Dermis blood vessel endothelial cell (primary cell): ENCODE data around the gene MAML1. TPM values are rescaled to one million over a fixed set of nuclear protein-coding genes. Genes with fewer than 3 reads are reported as not detected.
"Not testable (repeated sequence)": the region's sequence is repeated elsewhere in the genome, so short reads cannot be mapped to it uniquely, and the experiment has no call there.

Experiments used
- DNase-seq: peaks from one replicate; pipeline ENCODE4 v3.0.0; 2010
- total RNA-seq: library from RNA; depleted of rRNA; stranded (reverse); fragments of >200 nt; gene quantifications from 2 replicates; pipeline ENCODE4 v1.2.3, GENCODE V29; 2014

MAML1 gene
- total RNA-seq, 1 donor from 2014 or later: 9.2 TPM

DNA sequence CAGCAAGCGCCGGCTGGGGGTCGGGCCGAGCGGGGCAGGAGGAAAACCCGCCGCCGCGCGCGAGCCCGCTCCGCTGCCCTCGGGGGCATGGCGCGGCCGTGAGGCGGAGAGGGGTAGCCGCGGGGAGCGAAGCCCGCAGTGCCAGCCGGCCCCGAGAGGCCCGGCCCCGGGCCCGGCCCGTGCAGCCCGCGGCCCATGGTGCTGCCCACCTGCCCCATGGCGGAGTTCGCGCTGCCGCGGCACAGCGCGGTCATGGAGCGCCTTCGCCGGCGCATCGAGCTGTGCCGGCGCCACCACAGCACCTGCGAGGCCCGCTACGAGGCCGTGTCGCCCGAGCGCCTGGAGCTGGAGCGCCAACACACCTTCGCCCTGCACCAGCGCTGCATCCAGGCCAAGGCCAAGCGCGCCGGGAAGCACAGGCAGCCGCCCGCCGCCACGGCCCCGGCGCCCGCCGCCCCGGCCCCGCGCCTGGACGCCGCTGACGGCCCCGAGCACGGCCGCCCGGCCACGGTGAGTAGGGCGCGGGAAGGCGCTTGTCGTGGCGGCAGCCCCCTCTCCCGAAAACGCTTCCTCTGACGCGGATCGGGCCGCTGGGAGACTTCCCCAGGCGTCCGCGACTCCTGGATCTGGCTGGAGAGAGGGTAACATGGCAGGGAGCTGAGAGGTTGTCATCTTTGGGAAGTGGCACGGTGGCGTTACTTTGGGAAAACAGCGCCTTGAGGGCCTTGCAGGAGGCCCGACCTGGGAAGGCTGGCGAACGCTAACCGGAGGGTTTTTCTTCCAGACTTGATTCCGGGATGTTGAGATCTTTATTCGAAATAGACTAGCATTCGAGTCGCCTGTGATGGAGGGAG, 523 bp downstream of the MAML1 start:
- peak; percentile 56 for DNase-seq

DNA sequence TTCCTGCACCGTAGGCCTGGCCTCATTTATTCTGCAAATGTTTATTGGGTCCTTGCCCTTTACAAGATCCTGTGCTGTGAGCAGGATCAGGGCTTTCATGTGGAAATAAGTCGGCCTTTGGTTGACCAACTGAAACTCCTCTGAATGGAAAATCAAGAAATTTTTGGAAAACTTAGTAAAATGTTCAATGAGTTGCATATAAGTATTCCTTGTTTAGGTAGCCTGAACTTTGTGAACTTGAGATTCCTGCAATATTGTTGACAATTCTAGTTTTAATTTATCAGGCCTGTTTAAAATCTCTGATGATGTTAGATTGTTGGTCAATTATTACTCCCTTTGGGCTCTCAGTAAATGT, 1.1 kb downstream of the MAML1 start:
- no peak for DNase-seq

DNA sequence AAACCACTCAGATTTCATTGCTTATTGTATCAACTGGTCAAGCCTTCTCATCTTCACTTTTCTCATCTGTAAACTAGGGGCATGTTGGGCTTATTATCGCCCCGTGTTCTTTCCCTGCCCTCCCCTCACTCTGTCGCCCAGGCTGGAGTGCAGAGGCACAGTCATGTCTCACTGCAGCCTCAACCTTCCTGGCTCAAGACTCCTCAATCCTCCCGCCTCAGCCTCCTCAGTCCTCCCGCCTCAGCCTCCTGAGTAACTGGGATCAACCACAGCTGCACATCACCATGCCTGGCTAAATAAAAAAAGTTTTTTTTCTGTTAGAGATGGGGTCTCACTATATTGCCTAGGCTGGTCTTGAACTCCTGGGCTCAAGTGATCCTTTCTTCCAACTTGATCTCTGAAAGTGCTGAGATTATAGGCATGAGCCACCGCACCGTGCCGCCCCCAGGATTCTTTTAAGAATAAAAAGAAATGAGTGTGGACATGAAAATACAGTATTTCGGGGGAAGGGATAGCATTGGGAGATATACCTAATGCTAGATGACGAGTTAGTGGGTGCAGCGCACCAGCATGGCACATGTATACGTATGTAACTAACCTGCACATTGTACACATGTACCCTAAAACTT, 2.0 kb downstream of the MAML1 start:
- DNase-seq: no peak

DNA sequence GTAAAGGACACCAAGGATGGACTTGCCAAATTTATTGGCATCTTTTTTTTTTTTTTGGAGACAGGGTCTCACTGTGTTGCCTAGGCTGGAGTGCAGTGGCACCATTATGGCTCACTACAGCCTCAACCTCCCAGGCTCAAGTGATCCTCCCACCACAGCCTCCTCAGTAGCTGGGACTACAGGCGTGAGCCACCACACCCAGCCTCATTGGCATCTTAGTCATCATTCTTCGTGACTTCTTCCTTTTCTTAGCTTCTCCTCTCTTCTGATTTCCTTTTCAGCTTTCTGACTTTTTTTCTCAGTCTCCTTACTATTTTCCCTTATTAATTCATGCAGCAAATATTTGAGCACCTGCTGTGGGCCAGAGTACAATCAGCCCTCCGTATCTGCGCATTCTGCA, 6.1 kb downstream of the MAML1 start:
- DNase-seq: no peak

DNA sequence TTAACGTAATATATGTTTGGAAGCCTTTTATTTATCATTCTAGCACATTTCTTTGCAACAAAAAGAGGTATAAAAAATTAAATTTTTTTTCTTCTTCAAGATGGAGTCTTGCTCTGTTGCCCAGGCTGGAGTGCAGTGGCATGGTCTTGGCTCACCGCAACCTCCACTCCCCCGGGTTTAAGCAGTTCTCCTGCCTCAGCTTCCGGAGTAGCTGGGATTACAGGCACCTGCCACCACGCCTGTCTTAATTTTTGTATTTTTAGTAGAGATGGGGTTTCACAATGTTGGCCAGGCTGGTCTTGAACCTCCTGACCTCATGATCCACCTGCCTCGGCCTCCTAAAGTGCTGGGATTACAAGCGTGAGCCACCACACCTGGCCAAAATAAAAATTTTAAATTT, 11.5 kb downstream of the MAML1 start:
- DNase-seq: not testable (repeated sequence)

DNA sequence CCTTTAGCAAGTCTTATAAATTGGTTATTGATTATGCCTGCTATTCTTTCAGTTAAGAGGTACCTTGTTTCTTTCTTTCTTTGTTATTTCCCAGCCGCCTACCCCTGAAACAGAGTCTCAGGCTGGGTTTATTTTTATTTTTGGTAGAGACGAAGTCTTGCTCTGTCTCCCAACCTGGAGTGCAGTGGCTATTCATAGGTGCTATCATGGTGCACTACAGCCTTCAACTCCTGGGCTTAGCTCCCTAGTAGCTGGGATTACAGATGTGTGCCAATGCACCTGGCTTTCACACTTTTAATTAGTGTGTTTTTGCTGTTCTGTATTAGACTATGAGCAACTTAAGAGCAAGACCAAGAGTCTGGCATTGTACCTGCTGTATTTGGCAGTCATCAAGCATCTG, 14.2 kb downstream of the MAML1 start:
- no peak for DNase-seq

DNA sequence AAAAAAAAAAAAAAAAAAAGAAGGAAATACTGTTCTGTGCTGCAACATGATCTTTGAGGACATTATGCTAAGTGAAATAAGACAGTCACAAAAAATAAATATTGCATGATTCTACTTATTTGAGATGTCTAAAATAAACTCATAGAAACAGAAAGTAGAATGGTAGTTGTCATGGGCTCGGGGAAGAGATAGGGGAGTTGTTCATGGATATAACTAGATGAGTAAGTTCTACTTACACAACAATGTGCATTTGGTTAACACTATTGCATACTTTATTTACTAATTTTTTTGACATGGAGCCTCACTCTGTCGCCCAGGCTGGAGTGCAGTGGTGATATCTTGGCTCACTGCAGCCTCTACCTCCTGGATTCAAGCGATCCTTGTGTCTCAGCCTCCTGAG, 15.2 kb downstream of the MAML1 start:
- no peak for DNase-seq

DNA sequence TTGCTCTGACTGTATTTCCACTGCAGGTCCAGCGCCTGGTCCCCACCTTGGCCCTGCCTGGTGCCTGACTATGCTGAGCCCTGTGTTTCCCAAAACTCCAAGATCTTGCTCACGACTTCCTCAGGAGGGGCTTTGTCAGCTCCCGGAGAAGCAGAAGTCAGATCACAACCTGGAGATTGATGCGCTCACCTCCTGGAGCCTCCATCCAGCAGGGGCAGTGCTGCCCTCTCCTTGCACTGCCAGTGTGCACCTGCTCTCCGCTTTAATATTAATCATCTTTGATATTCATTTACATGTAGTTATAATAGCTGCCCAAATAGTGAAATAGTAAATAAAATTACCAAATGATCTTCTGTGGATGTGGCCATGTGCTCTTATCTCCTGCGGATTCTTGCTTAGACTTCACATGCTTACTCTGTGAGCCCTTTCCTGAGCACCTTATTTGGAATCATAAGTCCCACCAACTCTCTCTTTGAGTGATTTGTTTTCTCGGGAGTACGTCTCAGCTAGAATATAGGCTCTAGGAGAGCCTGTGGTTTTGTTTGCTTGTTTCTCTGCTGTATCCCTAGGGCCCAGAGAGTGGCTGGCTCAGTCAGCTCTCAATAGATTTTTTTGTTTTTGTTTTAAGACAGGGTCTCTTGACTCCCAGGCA, 17.4 kb downstream of the MAML1 start:
- DNase-seq: no peak

DNA sequence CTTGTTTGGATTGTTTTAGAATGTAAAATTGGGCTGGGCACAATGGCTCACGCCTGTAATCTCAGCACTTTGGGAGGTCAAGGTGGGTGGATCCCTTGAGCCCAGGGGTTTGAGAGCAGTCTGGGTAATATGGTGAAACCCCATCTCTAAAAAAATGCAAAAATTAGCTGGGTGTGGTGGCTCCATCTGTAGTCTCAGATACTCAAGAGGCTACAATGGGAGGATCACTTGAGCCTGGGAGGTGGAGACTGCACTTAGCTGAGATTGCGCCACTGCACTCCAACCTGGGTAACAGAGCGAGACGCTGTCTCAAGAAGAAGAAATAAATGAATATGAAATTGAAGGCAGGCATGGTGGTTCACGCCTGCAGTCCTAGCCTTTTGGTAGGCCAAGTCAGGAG, 21.3 kb downstream of the MAML1 start:
- DNase-seq: no peak

DNA sequence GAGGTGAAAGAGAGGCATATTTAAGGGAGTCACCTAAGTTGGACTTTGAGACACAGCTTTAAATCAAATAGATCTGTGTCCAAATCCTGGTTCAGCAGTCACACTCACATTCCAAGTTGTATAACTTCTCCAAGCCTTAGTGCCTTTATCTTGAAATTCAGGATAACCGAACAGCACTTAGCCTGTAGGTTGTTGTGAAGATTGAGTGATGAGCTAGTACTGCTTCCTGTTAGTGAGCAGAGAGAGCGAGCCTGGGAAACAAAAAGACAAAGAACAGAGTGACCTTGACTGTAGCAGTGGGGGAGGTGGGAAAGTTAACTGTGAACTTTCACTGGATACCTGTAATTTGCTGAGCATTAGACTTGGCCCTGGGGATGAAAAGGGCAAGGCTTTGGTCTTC, 22.4 kb downstream of the MAML1 start:
- DNase-seq: peak; percentile 44

DNA sequence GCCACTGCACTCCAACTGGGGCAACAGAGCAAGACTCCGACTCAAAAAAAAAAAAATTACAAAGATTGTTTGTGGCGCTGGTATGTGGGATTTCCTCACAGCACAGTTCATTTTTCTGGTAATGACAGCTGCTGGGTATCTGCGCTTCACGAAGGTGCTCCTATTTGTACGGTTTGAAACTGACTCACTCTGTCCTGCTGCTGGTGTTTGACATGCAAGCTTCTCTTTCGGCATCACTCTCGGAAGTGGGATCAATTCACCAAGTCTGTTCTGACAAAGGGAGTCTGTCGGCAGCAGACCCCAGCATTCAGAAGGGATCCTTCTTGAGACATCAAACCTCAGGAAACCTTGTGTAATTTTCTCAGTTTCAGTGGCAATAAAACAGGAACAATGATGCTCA, 26.3 kb downstream of the MAML1 start:
- no peak for DNase-seq

DNA sequence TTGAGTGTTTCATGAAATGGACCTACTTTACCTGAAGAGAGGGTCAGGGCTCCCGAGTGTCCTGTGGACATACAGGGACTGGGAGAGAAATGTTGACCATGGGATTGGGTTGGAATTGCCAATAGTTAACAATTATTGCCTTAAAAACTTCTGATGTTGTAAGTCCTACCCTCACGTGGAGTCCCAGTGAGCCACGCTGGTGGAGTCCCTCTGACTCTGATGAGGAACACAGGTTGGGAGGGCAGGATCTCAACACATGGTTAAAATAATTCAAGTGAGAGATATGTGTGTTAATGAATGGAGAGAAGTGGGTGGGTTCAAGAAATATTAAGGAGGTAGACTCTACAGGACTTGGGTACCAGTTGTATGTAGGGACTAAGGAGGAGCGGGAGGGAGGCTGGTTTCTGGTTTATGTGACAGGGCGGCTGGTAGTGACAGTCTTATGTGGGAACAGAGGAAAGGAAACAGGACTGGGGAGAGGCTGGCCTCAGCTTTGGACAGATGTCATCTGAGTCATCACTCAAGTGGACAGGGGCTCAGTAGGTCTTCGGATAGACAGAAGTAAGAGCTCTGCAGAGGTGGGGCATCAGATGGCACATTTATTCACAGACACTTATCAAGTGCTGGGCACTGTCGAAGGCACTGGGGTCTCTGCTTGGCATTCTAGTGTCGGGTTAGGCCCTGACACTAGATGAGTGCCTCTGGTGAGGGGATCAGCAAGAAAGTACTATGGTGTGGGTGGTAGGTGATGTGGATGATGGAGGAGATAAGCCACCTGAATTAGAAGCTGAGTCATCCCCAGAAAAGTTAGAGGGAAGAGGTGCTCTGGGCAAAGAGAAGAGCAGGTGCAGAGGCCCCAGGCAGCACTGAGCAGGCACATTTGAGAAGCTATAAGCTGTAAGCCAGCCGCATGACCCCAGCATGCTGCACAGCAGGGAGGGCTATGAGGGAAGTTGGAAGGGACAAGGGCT, 27.2 kb downstream of the MAML1 start:
- no peak for DNase-seq

DNA sequence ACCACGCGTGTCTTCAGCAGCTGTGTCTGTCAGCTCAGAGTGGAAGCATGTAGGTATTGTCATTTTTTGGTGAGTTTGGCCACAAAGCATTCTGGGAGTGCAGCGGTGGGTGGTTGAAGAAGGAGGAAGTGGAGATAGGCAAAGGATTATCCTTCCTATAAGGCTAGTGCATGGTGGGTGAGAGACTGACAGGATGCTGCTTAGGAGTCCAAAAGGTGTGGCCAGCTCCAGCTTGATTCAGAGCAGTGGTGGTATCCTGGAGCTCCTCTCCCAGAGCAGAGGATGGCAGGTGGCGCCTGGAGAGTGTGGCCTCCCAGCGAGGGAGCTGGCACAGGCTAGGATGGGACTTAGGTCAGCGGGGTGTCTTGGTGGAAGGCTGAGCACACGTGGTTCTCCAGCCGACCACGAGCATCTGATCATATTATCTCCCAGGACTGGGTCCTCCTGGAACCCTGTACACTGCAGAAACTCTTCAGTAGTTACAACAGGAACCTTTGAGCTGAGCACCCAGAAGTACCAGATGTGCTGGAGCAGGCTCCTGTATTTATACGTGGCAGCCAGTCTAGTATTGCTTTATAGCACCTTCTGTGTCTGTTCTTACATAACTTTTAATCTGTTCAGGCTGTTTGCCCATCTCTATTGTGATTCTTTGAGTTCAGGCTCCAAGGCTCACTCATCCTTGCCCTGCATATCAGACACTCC, 29.6 kb downstream of the MAML1 start:
- DNase-seq: no peak

DNA sequence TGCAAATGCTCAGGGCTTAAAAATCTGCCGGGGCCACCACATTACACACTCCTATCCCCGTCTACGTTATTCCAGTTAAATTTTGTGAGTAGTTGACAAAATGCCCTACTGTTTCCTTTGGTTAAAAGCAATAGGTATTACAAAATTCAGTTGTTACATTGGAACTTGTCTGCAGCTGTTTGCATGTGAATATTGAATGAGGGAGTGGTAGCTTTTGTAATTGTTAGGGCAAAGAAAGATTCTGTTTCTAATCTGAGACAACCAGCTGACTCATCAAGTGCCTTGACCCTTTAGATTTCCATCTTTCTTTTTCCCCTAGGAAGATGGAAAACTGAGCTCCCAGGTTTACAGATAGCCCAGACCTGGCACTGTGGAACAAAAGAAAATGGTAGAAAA, 30.2 kb downstream of the MAML1 start:
- DNase-seq: no peak

DNA sequence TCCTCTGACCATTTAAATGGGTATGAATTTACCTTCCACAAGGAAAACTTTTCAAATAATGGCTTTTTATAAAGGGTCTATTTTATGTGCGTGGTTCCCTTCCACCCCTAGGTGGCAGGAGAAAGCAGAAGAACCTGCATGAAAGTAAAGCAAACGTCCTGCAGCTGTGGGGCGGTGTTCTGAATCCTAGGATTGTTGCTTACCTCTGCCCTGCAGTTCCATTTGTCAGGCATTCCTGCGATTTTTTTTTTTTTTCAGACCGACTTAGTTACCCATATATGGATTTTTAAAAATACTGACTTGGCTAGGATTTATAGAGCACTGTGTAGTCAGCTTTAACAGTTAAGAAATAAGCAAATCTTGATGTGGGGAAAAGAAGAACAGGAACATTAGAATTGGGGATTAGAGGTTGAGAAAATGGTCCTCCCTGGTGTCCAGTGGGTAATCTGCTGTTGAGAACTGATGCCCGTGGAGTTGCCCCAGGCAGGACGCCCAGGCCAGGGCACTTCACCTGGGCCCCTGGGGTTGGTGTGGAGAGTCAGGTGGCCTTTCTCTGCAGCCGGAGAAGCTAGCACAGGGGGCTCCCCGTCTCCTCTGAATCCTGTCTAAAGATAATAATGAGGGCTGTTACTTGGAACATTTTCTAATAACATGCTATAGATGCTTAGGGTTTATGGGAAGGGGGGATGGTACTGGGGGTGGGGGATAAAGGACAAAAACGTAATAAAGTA, 30.8 kb downstream of the MAML1 start:
- peak; percentile 88 for DNase-seq

DNA sequence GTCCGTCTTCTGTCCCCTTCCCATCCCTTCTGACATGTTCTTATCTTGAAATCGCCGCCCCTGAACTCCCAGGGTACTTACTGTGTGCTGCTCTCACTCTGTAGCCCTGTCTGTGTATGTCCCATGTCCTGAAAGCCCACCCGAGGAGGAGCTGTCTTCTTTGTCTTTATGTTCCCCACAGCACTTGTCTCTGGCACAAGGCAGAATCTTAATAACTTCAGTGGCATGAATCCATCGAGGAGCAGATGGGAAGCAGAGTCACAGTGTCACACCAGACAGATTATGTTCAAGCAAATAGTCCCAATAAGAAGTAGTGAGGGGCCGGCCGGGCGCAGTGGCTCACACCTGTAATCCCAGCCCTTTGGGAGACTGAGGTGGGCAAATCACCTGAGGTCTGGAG, 31.4 kb downstream of the MAML1 start:
- DNase-seq: no peak

DNA sequence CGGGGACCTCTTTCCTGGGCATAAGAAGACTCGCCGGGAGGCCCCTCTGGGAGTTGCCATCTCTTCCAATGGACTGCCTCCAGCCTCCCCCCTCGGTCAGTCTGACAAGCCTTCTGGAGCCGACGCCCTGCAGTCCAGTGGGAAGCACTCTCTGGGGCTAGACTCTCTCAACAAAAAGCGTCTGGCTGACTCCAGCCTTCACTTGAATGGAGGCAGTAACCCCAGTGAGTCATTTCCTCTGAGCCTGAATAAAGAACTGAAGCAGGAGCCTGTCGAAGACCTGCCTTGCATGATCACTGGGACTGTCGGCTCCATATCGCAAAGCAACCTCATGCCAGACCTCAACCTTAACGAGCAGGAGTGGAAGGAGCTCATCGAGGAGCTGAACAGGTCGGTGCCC, 32.8 kb downstream of the MAML1 start:
- peak; percentile 89 for DNase-seq

DNA sequence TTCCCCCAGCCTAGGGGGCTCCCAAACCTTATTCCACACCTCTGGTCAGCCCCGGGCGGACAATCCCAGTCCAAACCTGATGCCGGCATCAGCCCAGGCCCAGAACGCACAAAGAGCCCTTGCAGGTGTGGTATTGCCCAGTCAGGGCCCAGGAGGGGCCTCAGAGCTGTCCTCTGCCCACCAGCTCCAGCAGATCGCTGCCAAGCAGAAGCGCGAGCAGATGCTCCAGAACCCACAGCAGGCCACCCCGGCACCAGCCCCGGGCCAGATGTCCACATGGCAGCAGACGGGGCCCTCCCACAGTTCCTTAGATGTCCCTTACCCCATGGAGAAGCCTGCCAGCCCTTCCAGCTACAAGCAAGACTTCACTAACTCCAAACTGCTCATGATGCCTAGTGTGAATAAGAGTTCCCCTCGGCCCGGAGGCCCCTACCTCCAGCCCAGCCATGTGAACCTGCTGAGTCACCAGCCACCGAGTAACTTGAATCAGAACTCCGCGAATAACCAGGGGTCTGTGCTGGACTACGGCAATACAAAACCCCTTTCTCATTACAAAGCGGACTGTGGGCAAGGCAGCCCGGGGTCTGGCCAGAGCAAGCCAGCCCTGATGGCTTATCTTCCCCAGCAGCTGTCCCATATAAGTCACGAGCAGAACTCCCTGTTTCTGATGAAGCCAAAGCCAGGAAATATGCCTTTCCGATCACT, 33.6 kb downstream of the MAML1 start:
- DNase-seq: peak; percentile 50

DNA sequence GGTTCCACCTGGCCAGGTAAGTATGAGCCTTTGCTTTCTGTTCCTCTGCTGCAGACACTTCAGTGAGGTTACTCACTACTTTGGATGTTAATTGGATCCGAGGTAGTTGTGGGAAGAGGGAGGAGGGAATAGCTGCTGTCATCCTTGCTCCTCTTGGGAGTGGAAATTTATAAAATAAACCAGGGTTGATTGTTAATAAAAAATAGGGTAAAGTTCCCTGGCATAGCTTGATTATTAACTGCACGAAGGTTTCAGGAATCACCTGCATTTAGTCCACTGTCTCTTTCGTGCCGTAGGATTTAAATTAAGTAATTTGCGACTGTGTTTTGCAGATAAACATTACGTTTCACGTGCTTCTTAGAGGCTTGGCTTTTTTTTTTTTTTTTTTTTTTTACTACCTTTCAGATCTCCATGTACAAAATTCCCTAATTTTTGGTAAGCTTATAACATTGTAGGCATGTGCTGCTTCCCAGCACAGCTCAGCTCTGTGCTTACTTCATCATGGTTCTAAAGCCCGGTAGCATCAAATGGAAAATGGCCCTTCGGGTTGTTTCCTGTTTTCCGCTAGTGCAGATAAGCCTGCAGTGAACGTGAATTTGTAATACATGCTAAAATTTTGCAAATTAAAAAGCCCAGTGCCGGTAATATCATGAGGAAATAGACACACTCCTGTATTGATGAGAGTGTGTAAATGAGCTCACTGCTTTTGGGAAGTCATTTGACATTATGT, 34.3 kb downstream of the MAML1 start:
- peak; percentile 36 for DNase-seq

DNA sequence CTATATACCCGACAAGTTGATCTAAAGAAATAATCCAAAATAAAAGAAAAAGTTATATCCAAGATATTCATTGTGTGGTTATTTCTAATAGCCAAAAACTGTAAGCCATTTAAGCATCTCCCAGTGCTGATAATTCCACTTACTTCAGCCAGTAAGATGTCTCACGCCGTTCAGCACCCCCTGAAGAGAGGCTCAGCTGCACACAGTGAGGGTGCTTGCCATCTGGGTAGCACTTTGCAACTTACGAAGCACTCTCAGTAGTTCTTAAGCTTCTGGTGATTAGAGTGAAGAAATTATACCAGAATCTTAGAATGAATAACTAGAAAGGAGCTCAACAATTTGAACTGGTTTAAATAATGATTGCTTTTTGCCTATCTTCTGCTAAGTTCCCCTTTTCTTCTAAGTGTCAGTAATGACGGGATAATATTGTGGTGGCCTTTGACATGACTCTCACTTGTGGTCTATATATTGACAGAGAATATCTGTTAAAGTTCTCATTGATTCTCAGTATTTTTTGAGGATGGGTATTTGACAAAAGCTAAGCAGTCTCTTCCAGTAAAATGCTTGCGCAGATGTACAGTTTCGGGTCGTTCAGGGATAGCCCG, 35.0 kb downstream of the MAML1 start:
- no peak for DNase-seq
